Hematopoietic multipotent progenitor cell (in vitro differentiated cells): Measurements from ENCODE around the gene TXNRD2. TPM values are rescaled to one million over a fixed set of nuclear protein-coding genes. Genes with fewer than 3 reads are reported as not detected.
A peak's percentile ranks its signal among the peaks of the same experiment; 100 is the strongest.

Experiments
- DNase-seq, 3 donors: peaks; one replicate each; pipeline ENCODE4 v3.0.0-alpha.2; 2011 to 2015; ENCODE audit warnings: low read depth in 2 of 3, low spot score in 2 of 3
- total RNA-seq: library from RNA; depleted of rRNA; stranded (reverse); fragments of >200 nt; gene quantifications from one replicate; pipeline ENCODE4 v1.2.3, GENCODE V29; 2012

The TXNRD2 gene
- total RNA-seq, 1 donor, result 31.5 TPM

GRCh38 chr22:19852177-19852781 is 89.3 kb downstream of the TXNRD2 start:
- DNase-seq, result no peak

GRCh38 chr22:19851291-19852176 is 90.1 kb downstream of the TXNRD2 start:
- no peak for DNase-seq

- no peak for DNase-seq
Observed at GRCh38 chr22:19850763-19851109, 90.9 kb downstream of the TXNRD2 start.

- DNase-seq, result no peak
Observed at GRCh38 chr22:19849835-19850762, 91.5 kb downstream of the TXNRD2 start.

- DNase-seq, result no peak
Observed at GRCh38 chr22:19848298-19849224, 93.1 kb downstream of the TXNRD2 start.

- DNase-seq, result no peak
Observed at GRCh38 chr22:19847345-19847632, 94.3 kb downstream of the TXNRD2 start.

GRCh38 chr22:19846620-19847344 is 94.8 kb downstream of the TXNRD2 start:
- no peak for DNase-seq

GRCh38 chr22:19845054-19845722 is 96.4 kb downstream of the TXNRD2 start:
- no peak for DNase-seq

- DNase-seq, result peak in 2 of 3 donors; percentile 60 to 73
Observed at GRCh38 chr22:19844377-19845053, 97.1 kb downstream of the TXNRD2 start.

- no peak for DNase-seq
Observed at GRCh38 chr22:19843857-19844376, 97.7 kb downstream of the TXNRD2 start.

GRCh38 chr22:19843107-19843856 is 98.3 kb downstream of the TXNRD2 start:
- no peak for DNase-seq

GRCh38 chr22:19842393-19843106 is 99.1 kb downstream of the TXNRD2 start:
- no peak for DNase-seq

GRCh38 chr22:19841641-19842392 is 99.8 kb downstream of the TXNRD2 start:
- no peak for DNase-seq

GRCh38 chr22:19840955-19841640 is 100.5 kb downstream of the TXNRD2 start:
- DNase-seq, result no peak

GRCh38 chr22:19840059-19840458 is 101.6 kb downstream of the TXNRD2 start:
- no peak for DNase-seq

- DNase-seq, result no peak
Observed at GRCh38 chr22:19837915-19838314, 103.7 kb downstream of the TXNRD2 start.
